ENCODE data around the gene MYL6.

MYL6 gene

DNA sequence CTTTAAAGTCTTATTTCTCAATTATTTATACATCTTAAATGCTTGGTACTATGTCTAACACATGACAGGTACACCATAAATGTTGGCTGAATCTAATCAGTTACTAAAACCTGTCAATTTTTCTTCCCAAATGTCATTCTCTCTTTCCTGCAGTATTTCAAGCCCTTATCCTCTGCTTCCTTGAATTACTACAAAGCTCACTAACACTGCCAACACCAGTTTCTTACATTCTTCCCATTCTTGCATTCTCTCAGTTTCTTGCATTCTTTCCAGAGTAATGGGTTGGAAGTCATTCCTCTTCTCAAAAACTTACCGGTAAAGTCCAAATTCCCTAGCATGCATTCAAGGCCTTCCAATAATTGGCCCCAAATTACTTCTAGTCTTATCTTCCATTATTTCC lies 40.7 kb downstream of the MYL6 start:
- H3K27ac ChIP-seq: no peak overlapping the region
- no peaks in the 10 kb centered on the region for H3K9me3 ChIP-seq (ENCODE audit: control insufficient read depth, low read length)
- no peaks in the 10 kb centered on the region for H3K36me3 ChIP-seq (ENCODE audit: control insufficient read depth, insufficient read depth, low read length)
- H3K4me3 ChIP-seq (ENCODE audit: low read depth, low read length): no peak overlapping the region
- H3K4me2 ChIP-seq (ENCODE audit: low read length): no peak overlapping the region
- TF ChIP-seq CTCF (IDR thresholded peaks at IDR 0.05): no peak
- H3K9ac ChIP-seq: no peak overlapping the region
- no peak overlapping the region for H2AFZ ChIP-seq
- no peaks in the 10 kb centered on the region for H3K79me2 ChIP-seq
- H3K4me1 ChIP-seq: no peaks in the 10 kb centered on the region
- H3K27me3 ChIP-seq (ENCODE audit: control insufficient read depth, insufficient read depth, low read length): no peaks in the 10 kb centered on the region

GRCh38 chr12:56202366-56202765 lies 44.2 kb downstream of the MYL6 start:
- no peaks in the 10 kb centered on the region for H3K36me3 ChIP-seq (ENCODE audit: control insufficient read depth, insufficient read depth, low read length)
- no peak overlapping the region for H3K27ac ChIP-seq
- H3K9ac ChIP-seq: no peak overlapping the region
- H3K4me2 ChIP-seq (ENCODE audit: low read length): no peak overlapping the region
- no peaks in the 10 kb centered on the region for H3K79me2 ChIP-seq
- no peak for TF ChIP-seq CTCF (IDR thresholded peaks at IDR 0.05)
- H3K4me1 ChIP-seq: no peaks in the 10 kb centered on the region
- no peak overlapping the region for H2AFZ ChIP-seq
- H3K9me3 ChIP-seq (ENCODE audit: control insufficient read depth, low read length): no peaks in the 10 kb centered on the region
- H3K4me3 ChIP-seq (ENCODE audit: low read depth, low read length): no peak overlapping the region
- H3K27me3 ChIP-seq (ENCODE audit: control insufficient read depth, insufficient read depth, low read length): no peaks in the 10 kb centered on the region

- no peaks in the 10 kb centered on the region for H3K79me2 ChIP-seq
- no peaks in the 10 kb centered on the region for H3K9me3 ChIP-seq (ENCODE audit: control insufficient read depth, low read length)
- no peaks in the 10 kb centered on the region for H3K27me3 ChIP-seq (ENCODE audit: control insufficient read depth, insufficient read depth, low read length)
- H3K36me3 ChIP-seq (ENCODE audit: control insufficient read depth, insufficient read depth, low read length): no peaks in the 10 kb centered on the region
- no peak overlapping the region for H3K9ac ChIP-seq
- no peak overlapping the region for H2AFZ ChIP-seq
- no peak overlapping the region for H3K27ac ChIP-seq
- no peak for TF ChIP-seq CTCF (IDR thresholded peaks at IDR 0.05)
- H3K4me3 ChIP-seq (ENCODE audit: low read depth, low read length): no peak overlapping the region
- no peaks in the 10 kb centered on the region for H3K4me1 ChIP-seq
- H3K4me2 ChIP-seq (ENCODE audit: low read length): no peak overlapping the region
Observed at GRCh38 chr12:56202838-56203237, 44.7 kb downstream of the MYL6 start.

DNA sequence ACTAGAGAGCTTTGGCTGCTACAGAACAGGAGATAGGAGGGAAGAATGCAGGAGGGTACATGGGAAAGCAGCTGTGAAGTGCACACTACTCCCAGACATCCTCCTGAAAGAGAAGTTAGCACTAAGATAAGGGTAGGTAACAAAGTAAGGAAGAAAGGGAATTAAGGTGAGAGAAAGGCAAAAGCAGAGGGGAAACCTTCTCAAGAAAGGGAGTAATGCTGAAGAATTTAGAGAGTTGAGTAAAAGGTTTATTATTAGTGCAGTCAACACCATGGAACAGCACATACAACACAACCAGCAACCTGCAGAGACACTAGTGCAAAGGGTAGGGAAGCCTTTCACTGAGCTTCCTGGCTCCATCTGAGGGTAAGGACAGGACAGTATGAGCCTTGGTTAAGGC lies 46.1 kb downstream of the MYL6 start:
- Histone ChIP-seq H3K27ac (no peak overlapping the region), H3K4me1 (no peaks in the 10 kb centered on the region), H3K36me3 (ENCODE audit: control insufficient read depth, insufficient read depth, low read length) (no peaks in the 10 kb centered on the region), H3K27me3 (ENCODE audit: control insufficient read depth, insufficient read depth, low read length) (no peaks in the 10 kb centered on the region), H3K9ac (no peak overlapping the region), H3K79me2 (no peaks in the 10 kb centered on the region), H2AFZ (no peak overlapping the region), H3K9me3 (ENCODE audit: control insufficient read depth, low read length) (no peaks in the 10 kb centered on the region), H3K4me2 (ENCODE audit: low read length) (no peak overlapping the region), H3K4me3 (ENCODE audit: low read depth, low read length) (no peak overlapping the region)
- TF ChIP-seq CTCF (IDR thresholded peaks at IDR 0.05): no peak

DNA sequence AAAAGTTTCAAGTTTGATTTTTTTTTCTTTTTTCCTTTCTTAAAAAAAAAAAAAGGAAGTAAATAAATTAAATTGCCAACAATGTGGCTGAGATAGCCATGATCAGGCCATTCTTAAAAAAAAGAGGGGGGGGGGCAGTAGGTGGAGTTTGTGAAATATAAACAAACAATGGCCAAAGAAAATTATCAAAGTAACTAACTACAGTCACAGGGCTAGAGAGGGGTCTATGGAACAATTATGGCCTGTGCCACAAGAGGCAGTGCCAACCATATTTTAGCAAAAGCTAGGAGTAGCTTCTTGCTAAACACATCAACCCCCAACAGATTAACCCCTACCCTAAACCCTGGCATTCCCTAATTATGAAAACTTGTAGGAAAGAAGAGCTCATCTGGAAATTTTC lies 47.3 kb downstream of the MYL6 start:
- Histone ChIP-seq H3K36me3 (ENCODE audit: control insufficient read depth, insufficient read depth, low read length) (no peaks in the 10 kb centered on the region), H3K4me2 (ENCODE audit: low read length) (no peak overlapping the region), H3K27ac (no peak overlapping the region), H2AFZ (no peak overlapping the region), H3K9ac (no peak overlapping the region), H3K9me3 (ENCODE audit: control insufficient read depth, low read length) (no peaks in the 10 kb centered on the region), H3K4me3 (ENCODE audit: low read depth, low read length) (no peak overlapping the region), H3K27me3 (ENCODE audit: control insufficient read depth, insufficient read depth, low read length) (no peaks in the 10 kb centered on the region), H3K4me1 (no peaks in the 10 kb centered on the region), H3K79me2 (no peaks in the 10 kb centered on the region)
- no peak for TF ChIP-seq CTCF (IDR thresholded peaks at IDR 0.05)

Data from parathyroid adenoma (tissue), 2 donors.